Stomach (tissue), 4 donors: ENCODE data around the gene HNRNPF.
"Not testable (repeated sequence)": the region's sequence is repeated elsewhere in the genome, so short reads cannot be mapped to it uniquely, and the experiment has no call there.

ENCODE experiments used
- POLR2A ChIP-seq, 4 donors: fragments of 450-650 bp; IDR thresholded peaks; one replicate each; pipeline ENCODE4 v1.6.1; 2016; ENCODE audit warnings: antibody characterized with exemption in 4 of 4, control low read depth in 2 of 4, mild to moderate bottlenecking in 1 of 4, moderate library complexity in 1 of 4
- TF ChIP-seq, protein P1 (sequence below), 7 experiments: fragments of 450-650 bp in 4 of 7; fragments of 200-600 bp in 3 of 7; sonication (generic) in 3 of 7; IDR thresholded peaks; one replicate each; pipeline ENCODE4 v1.5.1; 2016 to 2019; ENCODE audit warnings: antibody characterized with exemption in 7 of 7, control low read depth in 2 of 7, mild to moderate bottlenecking in 1 of 7

GRCh38 chr10:43456561-43456960 is 47.6 kb upstream of the HNRNPF start:
- TF ChIP-seq, protein P1, sequence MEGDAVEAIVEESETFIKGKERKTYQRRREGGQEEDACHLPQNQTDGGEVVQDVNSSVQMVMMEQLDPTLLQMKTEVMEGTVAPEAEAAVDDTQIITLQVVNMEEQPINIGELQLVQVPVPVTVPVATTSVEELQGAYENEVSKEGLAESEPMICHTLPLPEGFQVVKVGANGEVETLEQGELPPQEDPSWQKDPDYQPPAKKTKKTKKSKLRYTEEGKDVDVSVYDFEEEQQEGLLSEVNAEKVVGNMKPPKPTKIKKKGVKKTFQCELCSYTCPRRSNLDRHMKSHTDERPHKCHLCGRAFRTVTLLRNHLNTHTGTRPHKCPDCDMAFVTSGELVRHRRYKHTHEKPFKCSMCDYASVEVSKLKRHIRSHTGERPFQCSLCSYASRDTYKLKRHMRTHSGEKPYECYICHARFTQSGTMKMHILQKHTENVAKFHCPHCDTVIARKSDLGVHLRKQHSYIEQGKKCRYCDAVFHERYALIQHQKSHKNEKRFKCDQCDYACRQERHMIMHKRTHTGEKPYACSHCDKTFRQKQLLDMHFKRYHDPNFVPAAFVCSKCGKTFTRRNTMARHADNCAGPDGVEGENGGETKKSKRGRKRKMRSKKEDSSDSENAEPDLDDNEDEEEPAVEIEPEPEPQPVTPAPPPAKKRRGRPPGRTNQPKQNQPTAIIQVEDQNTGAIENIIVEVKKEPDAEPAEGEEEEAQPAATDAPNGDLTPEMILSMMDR (IDR thresholded peaks at IDR 0.05): not testable (repeated sequence)
- not testable (repeated sequence) for TF ChIP-seq POLR2A (IDR thresholded peaks at IDR 0.05)
